Tibial nerve (tissue), 4 donors: ENCODE measurements around the gene IL17A. TPM values are rescaled to one million over a fixed set of nuclear protein-coding genes. Genes with fewer than 3 reads are reported as not detected.

Experiments
- DNase-seq, 2 donors: peaks; one replicate each; pipeline ENCODE4 v3.0.0-alpha.2; 2019; ENCODE audit warnings: low spot score in 2 of 2
- H3K27ac ChIP-seq, 4 donors: fragments of 200-600 bp; sonication (generic) in 3 of 4; one replicate each; pipeline ENCODE4 v1.5.1; 2017 to 2019; ENCODE audit warnings: mild to moderate bottlenecking in 1 of 4
- H3K27me3 ChIP-seq, 2 donors: fragments of 200-600 bp; sonication (generic) in 1 of 2; one replicate each; pipeline versions ENCODE4 v1.5.1 to v1.6.0; 2017 to 2019
- H3K36me3 ChIP-seq, 3 donors: fragments of 200-600 bp; sonication (generic); one replicate each; pipeline ENCODE4 v1.5.1; 2018 to 2019
- H3K4me1 ChIP-seq, 4 donors: fragments of 200-600 bp; sonication (generic) in 3 of 4; one replicate each; pipeline ENCODE4 v1.5.1; 2017 to 2019
- H3K4me3 ChIP-seq, 4 donors: fragments of 200-600 bp; sonication (generic) in 3 of 4; one replicate each; pipeline ENCODE4 v1.5.1; 2017 to 2019; ENCODE audit warnings: mild to moderate bottlenecking in 1 of 4, moderate library complexity in 1 of 4
- H3K9me3 ChIP-seq, 4 donors: fragments of 200-600 bp; sonication (generic) in 3 of 4; one replicate each; pipeline ENCODE4 v1.5.1; 2017 to 2019
- EP300 ChIP-seq, 2 donors: sonication (generic); formaldehyde crosslinking; IDR thresholded peaks; one replicate each; pipeline ENCODE4 v1.6.1; 2017; ENCODE audit warnings: antibody characterized with exemption in 2 of 2, mild to moderate bottlenecking in 1 of 2
- POLR2A ChIP-seq, 2 donors: fragments of 450-650 bp; IDR thresholded peaks; one replicate each; pipeline ENCODE4 v1.6.1; 2017; ENCODE audit warnings: antibody characterized with exemption in 2 of 2, mild to moderate bottlenecking in 2 of 2, moderate library complexity in 2 of 2
- WGBS, 2 donors: methylation state at CpG; one replicate each; pipeline ENCODE4 v1.1.5; 2018; 5-methylcytosine and 5-hydroxymethylcytosine counted together
- total RNA-seq, 4 donors: library from RNA; depleted of rRNA; stranded (reverse); fragments of >200 nt; gene quantifications; one replicate each; pipeline ENCODE4 v1.1.0, GENCODE V29; 2016
- TF ChIP-seq, protein P1 (sequence below), 5 experiments: fragments of 200-600 bp in 3 of 5; fragments of 450-650 bp in 2 of 5; sonication (generic) in 3 of 5; IDR thresholded peaks; one replicate each; pipeline ENCODE4 v1.5.1; 2016 to 2019; ENCODE audit warnings: antibody characterized with exemption in 5 of 5, mild to moderate bottlenecking in 3 of 5, moderate library complexity in 2 of 5

The IL17A gene
- total RNA-seq, 4 donors from 2014 or later: not detected

DNA sequence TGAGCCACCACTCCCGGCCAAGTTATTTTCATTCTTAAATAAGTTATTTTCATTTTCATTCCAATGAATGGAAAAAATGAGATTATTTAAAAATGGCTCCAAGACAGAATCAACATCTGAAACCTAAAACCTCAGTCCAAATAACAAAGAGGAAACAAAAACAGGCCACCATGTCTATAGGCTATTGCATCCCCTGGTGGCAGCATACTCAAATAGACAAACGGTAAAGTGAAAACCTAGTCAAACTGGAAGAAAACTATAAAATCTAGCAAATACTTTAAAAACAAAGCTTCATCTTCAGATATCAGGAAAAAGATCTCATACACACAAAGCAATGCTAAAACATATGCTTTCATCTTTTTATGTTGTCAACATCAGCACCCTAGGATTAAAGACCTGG is 20.9 kb downstream of the IL17A start:
- Histone ChIP-seq H3K27me3 (peaks cover 0 to 4% of the 10 kb centered on the region in 2 donors), H3K4me1 (no peaks in the 10 kb centered on the region), H3K36me3 (no peaks in the 10 kb centered on the region), H3K4me3 (no peak overlapping the region), H3K9me3 (peaks cover 0 to 3% (median 0%) of the 10 kb centered on the region in 4 donors), H3K27ac (no peak overlapping the region)
- TF ChIP-seq POLR2A (IDR thresholded peaks at IDR 0.05) (no peak), EP300 (IDR thresholded peaks at IDR 0.05) (no peak)
- TF ChIP-seq, protein P1, sequence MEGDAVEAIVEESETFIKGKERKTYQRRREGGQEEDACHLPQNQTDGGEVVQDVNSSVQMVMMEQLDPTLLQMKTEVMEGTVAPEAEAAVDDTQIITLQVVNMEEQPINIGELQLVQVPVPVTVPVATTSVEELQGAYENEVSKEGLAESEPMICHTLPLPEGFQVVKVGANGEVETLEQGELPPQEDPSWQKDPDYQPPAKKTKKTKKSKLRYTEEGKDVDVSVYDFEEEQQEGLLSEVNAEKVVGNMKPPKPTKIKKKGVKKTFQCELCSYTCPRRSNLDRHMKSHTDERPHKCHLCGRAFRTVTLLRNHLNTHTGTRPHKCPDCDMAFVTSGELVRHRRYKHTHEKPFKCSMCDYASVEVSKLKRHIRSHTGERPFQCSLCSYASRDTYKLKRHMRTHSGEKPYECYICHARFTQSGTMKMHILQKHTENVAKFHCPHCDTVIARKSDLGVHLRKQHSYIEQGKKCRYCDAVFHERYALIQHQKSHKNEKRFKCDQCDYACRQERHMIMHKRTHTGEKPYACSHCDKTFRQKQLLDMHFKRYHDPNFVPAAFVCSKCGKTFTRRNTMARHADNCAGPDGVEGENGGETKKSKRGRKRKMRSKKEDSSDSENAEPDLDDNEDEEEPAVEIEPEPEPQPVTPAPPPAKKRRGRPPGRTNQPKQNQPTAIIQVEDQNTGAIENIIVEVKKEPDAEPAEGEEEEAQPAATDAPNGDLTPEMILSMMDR (IDR thresholded peaks at IDR 0.05): no peak
- WGBS, 2 donors: 90 to 91% methylated on average over 2 of the region's 2 CpGs
- DNase-seq: no peak

DNA sequence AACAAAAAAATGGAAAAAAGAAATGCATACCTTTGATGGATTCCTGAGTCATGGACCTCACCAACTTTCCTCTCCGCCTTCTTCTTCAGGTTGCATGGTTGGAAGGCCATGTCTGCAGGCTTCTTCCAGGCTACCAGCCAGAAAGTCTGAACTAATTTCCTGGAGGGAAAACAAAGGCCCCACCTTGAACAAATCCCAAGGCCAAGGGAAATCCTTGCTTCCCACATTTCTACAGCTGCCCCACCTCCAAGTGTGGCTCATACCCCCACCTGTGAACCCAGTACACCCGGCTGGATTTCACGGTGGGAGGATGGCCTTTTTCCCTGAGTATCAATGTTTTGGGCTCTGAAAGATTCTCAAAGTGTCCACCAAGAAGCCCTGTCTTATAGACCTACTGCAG is 22.4 kb downstream of the IL17A start:
- Histone ChIP-seq H3K4me1 (no peaks in the 10 kb centered on the region), H3K27ac (no peak overlapping the region), H3K36me3 (no peaks in the 10 kb centered on the region), H3K4me3 (no peak overlapping the region), H3K27me3 (peaks cover 0 to 4% of the 10 kb centered on the region in 2 donors), H3K9me3 (no peaks in the 10 kb centered on the region)
- TF ChIP-seq POLR2A (IDR thresholded peaks at IDR 0.05) (no peak), EP300 (IDR thresholded peaks at IDR 0.05) (no peak)
- TF ChIP-seq, protein P1 (IDR thresholded peaks at IDR 0.05): no peak
- whole genome bisulfite sequencing, 2 donors: 66 to 82% methylated on average over 3 of the region's 3 CpGs
- no peak for DNase-seq

DNA sequence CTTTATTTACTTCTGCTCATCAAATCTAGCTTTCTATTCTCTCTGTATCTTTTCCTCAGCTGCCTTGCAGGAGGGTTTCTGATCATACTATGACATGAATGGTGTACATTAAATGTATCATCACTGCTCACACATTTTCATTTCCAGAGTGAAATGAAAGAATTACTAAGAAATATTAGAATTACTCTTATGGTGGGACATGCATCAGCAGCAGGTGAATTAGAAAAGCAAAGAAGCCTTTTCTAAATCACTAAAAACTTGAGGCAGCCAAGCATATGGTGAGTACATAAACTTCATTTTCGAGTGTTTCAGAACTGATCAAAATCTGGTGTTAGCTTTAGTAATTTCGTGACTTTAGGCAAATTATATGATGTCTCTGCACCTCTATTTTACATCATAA is 23.6 kb downstream of the IL17A start:
- 68 to 75% methylated on average over 2 of the region's 2 CpGs for WGBS, 2 donors
- H3K4me1 ChIP-seq: no peaks in the 10 kb centered on the region
- no peak overlapping the region for H3K4me3 ChIP-seq
- no peaks in the 10 kb centered on the region for H3K36me3 ChIP-seq
- TF ChIP-seq POLR2A (IDR thresholded peaks at IDR 0.05) (no peak), EP300 (IDR thresholded peaks at IDR 0.05) (no peak)
- TF ChIP-seq, protein P1 (IDR thresholded peaks at IDR 0.05): no peak
- DNase-seq: no peak
- peaks cover 0 to 4% of the 10 kb centered on the region in 2 donors for H3K27me3 ChIP-seq
- no peak overlapping the region for H3K27ac ChIP-seq
- no peaks in the 10 kb centered on the region for H3K9me3 ChIP-seq

DNA sequence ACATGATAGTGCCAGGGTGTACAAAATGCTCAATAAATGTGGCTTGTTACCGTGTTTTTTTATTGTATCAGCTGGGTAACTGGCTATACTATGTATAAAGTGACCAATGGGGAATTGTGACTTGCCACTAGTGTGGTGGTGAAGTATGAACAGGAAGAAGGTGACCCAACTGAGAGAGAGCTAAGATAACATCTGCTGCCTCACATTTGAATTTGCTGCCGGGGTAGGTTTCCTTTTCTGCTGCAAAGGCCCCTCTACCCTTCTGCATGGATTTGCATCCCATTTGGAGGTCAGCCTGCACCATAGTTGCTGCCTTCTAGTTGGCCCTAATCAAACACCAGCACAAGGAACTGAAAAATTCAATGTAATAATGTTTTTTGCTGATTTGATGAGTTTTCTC is 24.1 kb downstream of the IL17A start:
- Histone ChIP-seq H3K9me3 (no peaks in the 10 kb centered on the region), H3K4me3 (no peak overlapping the region), H3K36me3 (no peaks in the 10 kb centered on the region), H3K4me1 (no peaks in the 10 kb centered on the region), H3K27ac (no peak overlapping the region), H3K27me3 (peaks cover 0 to 4% of the 10 kb centered on the region in 2 donors)
- 81 to 83% methylated on average over 2 of the region's 2 CpGs for WGBS, 2 donors
- no peak for DNase-seq
- TF ChIP-seq POLR2A (IDR thresholded peaks at IDR 0.05) (no peak), EP300 (IDR thresholded peaks at IDR 0.05) (no peak)

DNA sequence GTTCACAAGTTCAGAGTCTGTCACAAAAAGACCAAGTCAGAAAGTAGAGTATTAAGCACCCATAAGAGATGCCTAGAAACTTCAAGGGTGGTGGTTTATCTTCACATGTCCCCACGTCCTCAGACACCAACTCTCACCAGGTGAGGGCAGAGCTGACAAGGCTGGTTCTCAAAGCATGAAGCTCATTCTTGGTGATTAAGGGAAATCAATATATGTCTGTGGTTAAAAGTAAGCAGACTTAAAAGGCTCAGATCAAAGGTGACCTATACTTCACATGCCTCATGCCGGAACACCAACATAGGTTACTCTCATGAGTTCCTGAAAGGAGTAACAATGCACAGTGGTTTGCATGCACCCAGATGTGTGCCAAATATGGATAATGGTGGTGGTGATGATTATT is 27.0 kb downstream of the IL17A start:
- TF ChIP-seq, protein P1 (IDR thresholded peaks at IDR 0.05): no peak
- TF ChIP-seq EP300 (IDR thresholded peaks at IDR 0.05): no peak
- TF ChIP-seq POLR2A (IDR thresholded peaks at IDR 0.05): no peak
- Histone ChIP-seq H3K9me3 (no peaks in the 10 kb centered on the region), H3K4me3 (no peak overlapping the region), H3K27me3 (peaks cover 0 to 4% of the 10 kb centered on the region in 2 donors), H3K4me1 (no peaks in the 10 kb centered on the region), H3K27ac (no peak overlapping the region), H3K36me3 (no peaks in the 10 kb centered on the region)
- no peak for DNase-seq
- WGBS, 2 donors: 62 to 67% methylated on average over 2 of the region's 2 CpGs

DNA sequence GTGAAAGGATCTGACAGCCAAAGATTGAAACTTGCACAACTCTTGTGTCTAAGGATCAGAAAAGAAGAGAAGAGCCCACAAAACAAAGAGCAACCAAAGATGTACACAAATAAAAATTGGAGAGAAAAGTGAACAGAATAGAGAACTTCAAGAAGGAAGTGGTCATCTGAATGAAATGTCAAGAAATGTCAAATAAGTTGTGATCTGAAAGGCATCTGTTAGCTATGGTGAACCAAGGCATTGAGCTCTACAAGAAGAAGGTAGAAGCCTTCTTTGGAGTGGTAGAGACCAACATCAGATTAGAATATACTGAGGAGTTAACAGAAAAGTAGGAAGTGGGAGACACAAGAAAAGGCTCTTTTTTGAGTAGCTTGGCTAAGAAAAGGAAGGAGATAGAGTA is 29.6 kb downstream of the IL17A start:
- no peak overlapping the region for H3K27ac ChIP-seq
- no peaks in the 10 kb centered on the region for H3K9me3 ChIP-seq
- peaks cover 0 to 4% of the 10 kb centered on the region in 2 donors for H3K27me3 ChIP-seq
- TF ChIP-seq, protein P1 (IDR thresholded peaks at IDR 0.05): no peak
- TF ChIP-seq POLR2A (IDR thresholded peaks at IDR 0.05): no peak
- TF ChIP-seq EP300 (IDR thresholded peaks at IDR 0.05): no peak
- no peaks in the 10 kb centered on the region for H3K36me3 ChIP-seq
- no peak for DNase-seq
- H3K4me1 ChIP-seq: no peaks in the 10 kb centered on the region
- H3K4me3 ChIP-seq: no peak overlapping the region
